ENCODE results near the gene GGT5.
"Not testable (repeated sequence)": the region's sequence is repeated elsewhere in the genome, so short reads cannot be mapped to it uniquely, and the experiment has no call there.

GGT5 gene

GRCh38 chr22:24183321-24184031, 61.4 kb downstream of the GGT5 start:
- DNase-seq (ENCODE audit: low read depth): no peak

- DNase-seq (ENCODE audit: low read depth): not testable (repeated sequence)
These were observed 62.0 kb downstream of the GGT5 start for GRCh38 chr22:24182900-24183246.

- no peak for DNase-seq (ENCODE audit: low read depth)
These were observed 62.6 kb downstream of the GGT5 start for GRCh38 chr22:24181996-24182899.

DNA sequence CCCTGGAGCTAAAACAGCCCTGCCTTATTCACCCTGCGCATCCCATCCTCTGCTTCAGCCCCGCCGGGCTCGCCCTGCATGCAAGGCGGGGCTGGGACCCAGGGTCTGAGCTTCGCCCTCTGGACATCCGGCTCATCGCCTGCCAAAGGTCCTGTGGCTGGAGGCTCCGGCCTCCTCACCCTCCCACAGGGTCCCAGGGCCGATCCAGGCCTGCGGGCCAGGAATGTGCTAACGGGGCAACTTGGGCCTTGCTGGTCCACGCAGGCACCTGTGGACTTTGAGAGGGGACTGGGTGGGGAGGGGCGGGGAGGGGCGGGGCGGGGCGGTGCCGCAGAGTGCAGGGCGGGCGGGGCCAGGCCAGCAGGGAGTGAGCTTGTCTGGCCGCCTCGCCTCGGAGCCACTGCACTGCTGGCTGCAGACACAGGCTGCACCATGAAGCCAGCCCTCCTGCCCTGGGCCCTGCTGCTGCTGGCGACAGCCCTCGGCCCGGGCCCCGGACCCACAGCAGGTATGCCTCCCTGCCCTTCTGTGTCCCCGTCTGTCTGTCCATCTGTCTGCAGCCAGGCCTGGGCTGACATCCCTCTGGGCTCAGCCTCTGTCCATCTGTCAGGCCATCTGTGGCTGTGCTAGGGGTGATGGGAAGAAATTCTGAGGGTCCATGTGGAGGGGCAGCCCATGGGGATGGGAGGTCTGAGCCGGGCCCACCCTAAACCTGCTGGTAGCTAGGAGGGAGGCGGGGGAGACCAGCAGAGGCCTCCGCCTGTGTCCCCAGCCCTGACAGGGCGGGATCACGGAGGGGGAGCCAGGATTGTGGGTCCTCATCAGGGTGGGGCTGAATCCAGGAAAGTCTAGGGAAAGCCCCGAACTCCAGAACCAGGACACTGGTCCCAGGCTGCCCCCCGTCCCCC, 63.5 kb downstream of the GGT5 start, which contains the start of gene SUSD2:
Gene SUSD2 (plus strand): TSS at position 400 of the 908 bp plus-strand sequence. CDS start 33 bp downstream, at position 433.
- no peak for DNase-seq (ENCODE audit: low read depth)

DNA sequence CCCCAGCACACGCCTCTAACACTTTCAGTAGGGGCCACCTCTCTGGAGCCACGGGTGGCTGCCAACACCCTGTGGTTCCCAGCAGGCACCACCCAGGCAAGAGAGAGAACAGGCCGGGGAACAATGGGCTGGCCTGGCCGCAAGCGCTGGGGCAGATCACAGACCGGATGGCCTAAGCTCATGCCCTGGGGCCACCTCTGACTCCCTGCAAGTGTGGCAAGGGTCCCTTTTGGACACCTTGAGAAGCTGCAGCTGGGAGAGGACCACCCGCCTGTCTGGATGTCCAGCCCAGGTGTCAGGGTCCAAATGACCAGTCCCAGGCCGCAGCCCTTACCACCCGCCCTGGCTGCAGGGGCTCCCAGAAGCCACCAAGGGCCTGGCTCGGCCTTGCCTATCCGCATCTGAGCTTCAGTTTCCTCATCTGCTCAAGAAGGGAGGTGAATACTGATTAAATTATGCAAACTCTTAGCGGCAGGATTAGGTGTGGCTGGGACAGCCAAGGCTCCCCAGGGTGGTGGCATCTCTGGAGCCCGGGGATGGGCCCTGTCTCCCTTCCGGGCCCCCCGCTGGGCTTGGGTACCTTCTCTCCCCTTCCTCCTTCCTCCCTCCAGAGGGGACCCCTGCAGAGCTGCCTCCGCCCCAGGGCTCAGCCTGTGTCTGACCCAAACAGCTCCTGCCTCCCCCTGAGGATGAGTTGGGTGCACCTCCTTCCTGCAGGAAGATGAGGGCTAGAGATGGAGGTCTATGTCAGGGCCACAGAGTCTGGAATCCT, 64.4 kb downstream of the GGT5 start:
- DNase-seq (ENCODE audit: low read depth): no peak

DNA sequence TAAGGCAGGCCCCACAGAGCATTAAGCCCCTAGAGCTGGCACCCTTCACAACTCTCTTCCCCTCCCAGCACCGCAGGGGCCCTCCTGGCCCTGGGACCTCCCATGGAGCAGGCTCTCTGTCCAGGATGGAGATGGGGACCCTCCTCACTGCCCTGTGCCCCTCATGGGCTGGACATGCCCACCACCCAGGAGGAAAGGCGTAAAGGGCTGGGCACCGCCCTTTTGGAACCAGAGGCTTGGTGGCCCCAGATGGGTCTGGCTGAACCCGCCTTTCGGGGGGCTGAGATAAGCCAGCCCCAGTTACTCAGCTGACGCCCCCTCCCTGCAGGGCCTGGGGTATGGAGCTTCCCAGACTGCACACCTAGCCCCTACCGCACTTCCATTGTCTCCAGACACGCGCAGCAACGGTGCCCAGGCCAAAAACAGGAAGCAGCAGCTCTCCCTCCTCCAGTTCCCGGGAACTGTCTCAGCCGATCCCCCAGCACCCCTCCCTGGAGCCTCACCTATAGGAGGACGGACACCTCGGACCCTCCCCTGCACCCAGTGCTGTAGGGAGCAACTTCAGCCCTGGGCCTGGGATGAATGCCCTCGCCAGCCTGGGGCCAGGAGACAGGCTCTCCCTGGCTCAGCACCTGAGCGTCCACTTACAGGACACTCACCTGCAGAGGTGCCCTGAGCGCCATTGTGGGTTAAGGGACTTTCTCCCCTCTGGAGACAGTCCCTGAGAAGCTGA, 65.2 kb downstream of the GGT5 start:
- no peak for DNase-seq (ENCODE audit: low read depth)

DNA sequence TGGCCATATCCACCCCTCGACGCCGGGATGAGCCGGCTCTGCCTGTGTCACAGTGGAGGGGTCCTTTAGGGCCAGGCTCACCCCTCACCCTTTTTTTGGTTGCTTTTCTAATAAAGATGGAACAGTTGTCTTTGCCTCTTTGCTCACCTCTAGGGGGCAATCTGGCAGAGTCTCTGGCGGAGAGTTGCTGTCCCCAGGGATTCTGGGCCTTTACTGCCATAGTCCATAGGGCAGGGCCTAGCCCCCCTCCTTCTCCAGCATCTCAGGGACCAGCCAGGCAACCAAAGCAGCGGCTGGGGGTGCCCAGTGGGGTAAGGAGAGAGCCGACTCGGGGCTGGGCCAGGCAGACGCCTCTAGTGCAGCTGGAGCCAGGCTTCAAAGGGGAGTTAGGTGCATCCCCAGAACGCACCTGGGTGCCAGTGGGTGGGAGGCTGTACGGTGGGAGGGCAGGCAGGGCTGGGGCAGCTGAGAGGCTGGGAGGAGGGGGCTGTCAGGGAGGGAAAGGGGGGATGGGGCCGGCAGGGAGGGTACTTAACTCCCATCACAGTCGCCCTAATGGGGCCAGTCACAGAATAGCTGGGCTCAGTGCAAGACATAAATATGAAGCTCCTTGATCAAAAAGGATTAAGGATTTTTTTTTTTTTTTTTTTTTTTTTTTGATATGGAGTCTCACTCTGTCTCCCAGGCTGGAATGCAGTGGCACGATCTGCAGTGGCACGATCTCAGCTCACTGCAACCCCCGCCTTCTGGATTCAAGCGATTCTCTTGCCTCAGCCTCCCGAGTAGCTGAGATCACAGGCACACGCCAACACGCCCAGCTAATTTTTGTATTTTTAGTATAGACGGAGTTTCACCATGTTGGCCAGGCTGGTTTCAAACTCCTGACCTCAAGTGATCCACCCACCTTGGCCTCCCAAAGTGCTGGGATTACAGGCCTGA, 66.1 kb downstream of the GGT5 start:
- no peak for DNase-seq (ENCODE audit: low read depth)

GRCh38 chr22:24178021-24178431, 66.9 kb downstream of the GGT5 start:
- DNase-seq (ENCODE audit: low read depth): no peak

- DNase-seq (ENCODE audit: low read depth): no peak
These were observed 67.4 kb downstream of the GGT5 start for GRCh38 chr22:24177456-24177855.

DNA sequence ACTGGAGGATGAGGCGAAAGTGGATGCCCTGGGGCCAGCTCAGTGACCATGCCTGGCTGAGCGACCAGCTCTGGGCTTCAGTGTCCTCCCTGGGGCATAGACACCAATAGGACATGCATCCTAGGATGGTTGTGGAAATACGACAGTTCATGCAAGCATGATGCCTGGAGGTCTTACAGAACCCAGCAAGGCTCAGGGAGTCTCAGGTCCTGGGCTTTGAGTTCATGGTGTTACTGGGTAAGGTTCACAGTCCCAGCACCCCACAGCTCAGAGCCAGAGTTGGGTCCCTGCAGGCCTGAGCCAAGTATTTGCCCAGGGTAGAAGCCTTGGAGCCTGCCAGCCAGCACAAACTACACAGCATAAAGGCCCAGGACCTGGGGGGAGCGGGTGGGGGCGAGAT, 67.8 kb downstream of the GGT5 start:
- no peak for DNase-seq (ENCODE audit: low read depth)

DNA sequence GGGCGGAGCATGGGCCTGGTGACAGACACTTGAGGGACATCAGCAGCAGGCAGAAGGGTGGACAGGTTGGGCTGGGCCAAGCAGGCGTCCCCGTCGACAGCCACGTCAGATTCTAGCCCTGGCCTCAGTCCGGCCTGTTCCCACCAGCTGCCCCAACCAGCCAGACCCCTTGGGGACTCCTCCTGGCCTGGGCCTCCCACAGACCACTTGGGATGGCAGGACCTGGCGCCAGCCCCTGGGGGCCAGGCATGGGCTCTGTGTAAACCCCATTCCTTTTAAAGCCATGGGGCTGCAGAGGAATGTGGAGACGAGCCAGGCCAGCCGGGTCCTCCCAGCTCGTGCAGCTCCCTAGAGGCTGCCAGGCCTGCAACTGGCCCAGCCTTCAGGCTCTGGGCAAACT, 68.3 kb downstream of the GGT5 start:
- DNase-seq (ENCODE audit: low read depth): no peak

DNA sequence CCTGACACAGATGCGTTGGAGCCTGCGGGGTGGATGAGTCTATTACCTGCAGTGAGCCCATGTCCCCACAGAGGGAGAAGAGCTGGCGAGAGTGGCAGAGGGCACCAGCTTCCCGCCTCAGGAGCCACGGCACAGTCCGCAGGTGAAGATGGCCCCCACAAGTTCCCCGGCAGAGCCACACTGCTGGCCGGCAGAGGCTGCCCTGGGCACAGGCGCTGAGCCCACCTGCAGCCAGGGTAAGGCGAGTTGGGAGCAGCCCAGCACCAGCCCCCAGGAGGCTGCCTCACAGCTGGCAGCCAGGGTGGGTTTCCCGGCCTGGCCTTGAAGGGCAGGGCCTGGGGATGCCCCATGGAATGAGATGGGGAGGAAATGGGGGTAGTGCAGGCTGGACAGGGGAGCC, 68.8 kb downstream of the GGT5 start:
- no peak for DNase-seq (ENCODE audit: low read depth)

DNA sequence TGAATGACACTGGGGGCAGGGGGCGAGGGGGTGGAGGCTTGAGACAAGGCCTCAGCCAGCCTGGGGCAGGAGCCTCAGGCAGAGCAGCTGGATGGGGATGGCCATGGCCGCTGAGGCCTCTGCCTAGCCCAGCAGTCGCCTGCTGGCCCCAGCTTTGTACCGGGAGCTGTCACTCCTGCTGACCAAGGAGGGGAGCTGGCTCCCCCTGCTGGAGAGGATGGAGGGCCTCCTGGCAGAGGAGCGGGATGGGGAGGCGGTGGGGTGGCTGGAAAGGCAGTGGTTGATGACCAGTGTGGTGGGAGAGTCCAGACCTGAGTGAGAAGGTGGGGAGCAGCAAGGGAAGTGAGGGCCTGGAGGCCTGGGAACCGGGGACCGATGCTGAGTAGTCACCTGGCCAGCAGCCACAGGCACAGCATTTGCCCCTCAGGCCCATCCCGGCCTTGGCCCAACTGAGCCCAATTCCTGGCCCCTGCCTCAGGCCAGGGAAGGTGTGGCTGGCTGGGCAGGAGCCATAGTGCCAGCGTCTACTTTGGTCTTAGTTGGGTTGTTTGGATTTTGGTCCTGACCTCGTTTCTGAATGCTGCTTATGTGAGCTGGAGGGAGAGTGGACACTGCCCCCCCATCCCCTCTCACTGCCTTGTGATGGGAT, 69.6 kb downstream of the GGT5 start:
- peak; percentile 63 for DNase-seq (ENCODE audit: low read depth)

DNA sequence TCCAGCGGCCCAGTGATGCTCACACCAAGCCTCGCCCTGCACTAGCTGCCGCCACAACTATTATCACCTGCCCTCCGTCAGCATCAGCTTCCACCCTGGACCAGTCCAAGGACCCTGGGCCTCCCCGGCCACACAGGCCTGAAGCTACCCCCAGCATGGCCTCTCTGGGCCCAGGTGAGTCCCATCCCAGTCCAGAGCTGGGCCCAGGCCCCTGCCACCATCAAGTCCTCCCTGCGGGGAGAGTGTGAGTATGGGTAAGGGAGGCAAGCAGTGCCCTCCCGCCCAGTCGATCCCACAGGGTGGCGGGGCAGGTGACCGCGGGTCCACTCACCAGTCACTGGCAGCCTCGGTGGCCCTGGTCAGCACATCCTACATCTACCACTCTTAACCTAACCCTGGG, 73.1 kb downstream of the GGT5 start:
- DNase-seq (ENCODE audit: low read depth): no peak

DNA sequence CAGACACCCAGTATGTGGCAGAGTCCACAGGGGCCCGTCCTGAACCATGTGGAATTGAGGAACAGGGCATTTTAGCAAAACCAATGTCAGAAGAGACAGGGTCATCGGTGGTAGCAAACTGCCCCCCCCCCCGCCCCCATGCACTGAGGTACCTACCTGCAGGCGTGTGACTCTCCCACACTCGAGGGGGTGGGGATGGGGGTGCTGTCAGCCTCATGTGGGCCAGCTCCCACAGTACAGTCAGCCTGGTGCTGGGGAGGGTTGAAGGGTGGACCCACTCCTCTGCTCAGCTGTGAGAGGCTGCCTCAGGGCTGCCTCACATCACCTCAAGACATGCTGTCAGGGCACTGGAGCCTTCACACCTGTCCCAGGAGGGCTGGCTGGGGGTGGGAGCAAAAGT, 74.2 kb downstream of the GGT5 start:
- DNase-seq (ENCODE audit: low read depth): no peak

DNA sequence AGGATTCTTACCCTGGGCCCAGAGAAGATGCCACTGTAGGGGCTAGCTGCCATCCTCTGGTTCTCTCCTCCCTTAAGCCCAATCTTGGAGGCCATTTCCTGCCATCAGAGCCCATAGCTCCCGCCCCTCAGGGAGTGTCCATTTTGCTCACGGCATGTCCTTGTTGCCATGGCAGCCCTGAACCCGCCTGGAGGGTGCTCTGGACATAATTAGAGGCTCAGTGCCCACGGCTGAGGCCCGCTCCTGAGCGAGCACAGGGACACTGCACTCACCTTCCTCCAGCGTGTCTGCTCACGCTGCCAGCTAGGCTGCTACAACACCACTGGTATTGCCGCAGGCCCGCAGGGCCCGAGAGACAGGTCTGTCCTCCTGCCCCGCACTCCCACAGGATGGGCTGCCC, 74.7 kb downstream of the GGT5 start:
- DNase-seq (ENCODE audit: low read depth): no peak
